A549 (cell line): ENCODE data around the gene PPA2. TPM values are rescaled to one million over a fixed set of nuclear protein-coding genes. Genes with fewer than 3 reads are reported as not detected.

ENCODE experiments used
- ATAC-seq, 2 experiments: fragments of 200-7000 bp in 1 of 2; fragments of >200 bp in 1 of 2; cut with Nextera tagmentation in 1 of 2; cut with Tn5 transposase in 1 of 2; 3 replicates each; pipeline versions ENCODE4 v1.8.0 to v1.9.1; 2018 to 2020; ENCODE audit warnings: mild to moderate bottlenecking in 1 of 2, moderate library complexity in 1 of 2
- CTCF ChIA-PET: fragments of 300-600 bp; sonication (Branson Sonifier 250); formaldehyde crosslinking; extraction: SDS; loops from one replicate; lab custom pipeline; 2021; ENCODE audit warnings: antibody characterized with exemption, inconsistent platforms; lab: Yijun Ruan, JAX
- POLR2A ChIA-PET: fragments of 350-600 bp; formaldehyde crosslinking; extraction: SDS; loops from one replicate; lab custom pipeline; 2021; ENCODE audit warnings: antibody characterized with exemption, inconsistent platforms; lab: Yijun Ruan, JAX
- DNase-seq, 2 experiments: peaks; one replicate each; pipeline versions ENCODE4 v3.0.0 to v3.0.0-alpha.2; 2011 to 2016; ENCODE audit warnings: low read depth in 1 of 2, low spot score in 1 of 2
- FAIRE-seq: peaks from 2 replicates; lab custom pipeline; 2011; peaks lifted over from hg19 to GRCh38; lab: Jason Lieb, UNC
- H3K27ac ChIP-seq, 2 experiments: fragments of >200 bp; sonication (Bioruptor Twin); formaldehyde crosslinking; 3 replicates each; pipeline ENCODE4 v1.5.1; 2016 to 2017
- H3K4me1 ChIP-seq: fragments of >200 bp; sonication (Bioruptor Twin); formaldehyde crosslinking; 3 replicates; pipeline ENCODE4 v1.6.1; 2016
- H3K4me2 ChIP-seq: fragments of >200 bp; sonication (Bioruptor Twin); formaldehyde crosslinking; 3 replicates; pipeline ENCODE4 v1.6.1; 2016
- H3K4me3 ChIP-seq: fragments of >200 bp; sonication (Bioruptor Twin); formaldehyde crosslinking; 3 replicates; pipeline ENCODE4 v1.5.1; 2016
- H3K9me3 ChIP-seq: fragments of >200 bp; sonication (Bioruptor Twin); formaldehyde crosslinking; 3 replicates; pipeline ENCODE4 v1.6.1; 2016
- CHD2 ChIP-seq: fragments of 150-350 bp; IDR thresholded peaks from 2 replicates; pipeline ENCODE4 v1.6.1; 2014; ENCODE audit warnings: low read length; ENCODE audit not compliant: partially characterized antibody
- CHD4 ChIP-seq: fragments of 200-600 bp; sonication (generic); IDR thresholded peaks from 2 replicates; pipeline ENCODE4 v1.6.1; 2016; ENCODE audit warnings: antibody characterized with exemption, mild to moderate bottlenecking, borderline replicate concordance
- EHMT2 ChIP-seq: fragments of 200-600 bp; sonication (generic); IDR thresholded peaks from 2 replicates; pipeline ENCODE4 v1.6.1; 2016; ENCODE audit warnings: antibody characterized with exemption, low read depth, mild to moderate bottlenecking, moderate library complexity
- ESRRA ChIP-seq: fragments of 150-350 bp; IDR thresholded peaks from 2 replicates; pipeline ENCODE4 v1.6.1; 2014; ENCODE audit warnings: mild to moderate bottlenecking, low read length, borderline replicate concordance
- FOXS1 ChIP-seq: fragments of 250-450 bp; sonication (Bioruptor Pico); IDR thresholded peaks from 2 replicates; pipeline ENCODE4 v1.5.0; 2020; ENCODE audit warnings: mild to moderate bottlenecking, moderate library complexity
- HDAC2 ChIP-seq: fragments of 200-600 bp; sonication (generic); IDR thresholded peaks from 2 replicates; pipeline ENCODE4 v1.6.1; 2016
- HOXA7 ChIP-seq: fragments of 250-450 bp; sonication (Bioruptor Pico); IDR thresholded peaks from 2 replicates; pipeline ENCODE4 v1.5.0; 2020; ENCODE audit warnings: mild to moderate bottlenecking, moderate library complexity
- HOXB13 ChIP-seq: fragments of 250-450 bp; sonication (Bioruptor Pico); IDR thresholded peaks from 2 replicates; pipeline ENCODE4 v1.5.0; 2020; ENCODE audit warnings: low read depth, mild to moderate bottlenecking, moderate library complexity
- JUN ChIP-seq, 2 experiments: fragments of >200 bp; sonication (Bioruptor Twin); formaldehyde crosslinking; IDR thresholded peaks; 2 replicates in 1 of 2; 3 replicates in 1 of 2; pipeline ENCODE4 v1.6.1; 2016 to 2017
- JUNB ChIP-seq: fragments of >200 bp; sonication (Bioruptor Twin); formaldehyde crosslinking; IDR thresholded peaks from 2 replicates; pipeline ENCODE4 v1.6.1; 2016
- RARB ChIP-seq: fragments of 250-450 bp; sonication (Bioruptor Pico); IDR thresholded peaks from 2 replicates; pipeline ENCODE4 v1.8.0; 2021; ENCODE audit warnings: mild to moderate bottlenecking, moderate library complexity
- TFCP2L1 ChIP-seq: fragments of 250-450 bp; sonication (Bioruptor Pico); IDR thresholded peaks from 2 replicates; pipeline ENCODE4 v1.5.0; 2021; ENCODE audit warnings: mild to moderate bottlenecking
- WGBS: methylation state at CpG from one replicate; pipeline ENCODE4 v1.1.6; 2017; ENCODE audit errors: missing lambda C conversion rate; 5-methylcytosine and 5-hydroxymethylcytosine counted together
- polyA plus RNA-seq, 4 experiments: library from polyadenylated mRNA; depleted of rRNA in 3 of 4; stranded (reverse); fragments of >200 nt; fragmentation: RNase III in 1 of 4; extraction: RNeasy Plus Mini Kit Qiagen cat#74134 plus additional on column Dnase treatment in 1 of 4; gene quantifications; 2 replicates in 3 of 4; 3 replicates in 1 of 4; pipeline ENCODE4 v1.2.3, GENCODE V29; 2011 to 2017
- TF ChIP-seq, protein P1 (sequence below): fragments of >200 bp; sonication (Bioruptor Twin); formaldehyde crosslinking; IDR thresholded peaks from 3 replicates; pipeline ENCODE4 v1.5.1; 2016
- TF ChIP-seq, protein P2 (sequence below): fragments of 200-600 bp; sonication (generic); IDR thresholded peaks from 2 replicates; pipeline ENCODE4 v1.6.1; 2016; ENCODE audit warnings: antibody characterized with exemption, mild to moderate bottlenecking, moderate library complexity
- TF ChIP-seq, protein P3 (sequence below): IDR thresholded peaks from 2 replicates; pipeline ENCODE4 v1.6.1; 2012; ENCODE audit warnings: low read depth, borderline replicate concordance
- TF ChIP-seq, protein P4 (sequence below): fragments of >200 bp; sonication (Bioruptor Twin); formaldehyde crosslinking; IDR thresholded peaks from 3 replicates; pipeline ENCODE4 v1.6.1; 2016
- TF ChIP-seq, protein P5 (sequence below): fragments of 250-450 bp; sonication (Bioruptor Pico); IDR thresholded peaks from 2 replicates; pipeline ENCODE4 v1.5.0; 2020; ENCODE audit warnings: low read depth, mild to moderate bottlenecking, moderate library complexity
- TF ChIP-seq, protein P6 (sequence below): fragments of >200 bp; sonication (Bioruptor Twin); formaldehyde crosslinking; IDR thresholded peaks from 2 replicates; pipeline ENCODE4 v1.6.1; 2016

PPA2 gene
- polyA plus RNA-seq, 2 of the 4 experiments (the other 2 are of a cell fraction), result 89.1 to 140 TPM

DNA sequence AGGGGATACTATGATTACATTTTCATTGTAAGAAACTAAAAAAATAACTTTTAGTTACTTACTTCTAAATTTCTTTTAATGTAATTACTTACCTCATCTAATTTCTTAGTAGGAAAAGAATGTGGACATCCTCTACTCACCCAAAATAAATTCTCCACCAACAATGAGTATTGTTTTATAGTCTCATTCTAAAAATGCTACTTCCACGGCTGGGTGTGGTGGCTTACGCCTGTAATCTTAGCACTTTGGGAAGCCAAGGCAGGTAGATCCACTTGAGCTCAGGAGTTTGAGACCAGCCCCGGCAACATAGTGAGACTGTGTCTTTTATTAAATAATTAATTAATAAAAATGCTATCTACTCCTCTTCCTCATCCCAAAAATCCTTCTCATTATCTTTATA lies 99.8 kb downstream of the PPA2 start (continued):
- TF ChIP-seq, protein P1, sequence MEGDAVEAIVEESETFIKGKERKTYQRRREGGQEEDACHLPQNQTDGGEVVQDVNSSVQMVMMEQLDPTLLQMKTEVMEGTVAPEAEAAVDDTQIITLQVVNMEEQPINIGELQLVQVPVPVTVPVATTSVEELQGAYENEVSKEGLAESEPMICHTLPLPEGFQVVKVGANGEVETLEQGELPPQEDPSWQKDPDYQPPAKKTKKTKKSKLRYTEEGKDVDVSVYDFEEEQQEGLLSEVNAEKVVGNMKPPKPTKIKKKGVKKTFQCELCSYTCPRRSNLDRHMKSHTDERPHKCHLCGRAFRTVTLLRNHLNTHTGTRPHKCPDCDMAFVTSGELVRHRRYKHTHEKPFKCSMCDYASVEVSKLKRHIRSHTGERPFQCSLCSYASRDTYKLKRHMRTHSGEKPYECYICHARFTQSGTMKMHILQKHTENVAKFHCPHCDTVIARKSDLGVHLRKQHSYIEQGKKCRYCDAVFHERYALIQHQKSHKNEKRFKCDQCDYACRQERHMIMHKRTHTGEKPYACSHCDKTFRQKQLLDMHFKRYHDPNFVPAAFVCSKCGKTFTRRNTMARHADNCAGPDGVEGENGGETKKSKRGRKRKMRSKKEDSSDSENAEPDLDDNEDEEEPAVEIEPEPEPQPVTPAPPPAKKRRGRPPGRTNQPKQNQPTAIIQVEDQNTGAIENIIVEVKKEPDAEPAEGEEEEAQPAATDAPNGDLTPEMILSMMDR, result no peak
- TF ChIP-seq, all 56 proteins: peak for 0

DNA sequence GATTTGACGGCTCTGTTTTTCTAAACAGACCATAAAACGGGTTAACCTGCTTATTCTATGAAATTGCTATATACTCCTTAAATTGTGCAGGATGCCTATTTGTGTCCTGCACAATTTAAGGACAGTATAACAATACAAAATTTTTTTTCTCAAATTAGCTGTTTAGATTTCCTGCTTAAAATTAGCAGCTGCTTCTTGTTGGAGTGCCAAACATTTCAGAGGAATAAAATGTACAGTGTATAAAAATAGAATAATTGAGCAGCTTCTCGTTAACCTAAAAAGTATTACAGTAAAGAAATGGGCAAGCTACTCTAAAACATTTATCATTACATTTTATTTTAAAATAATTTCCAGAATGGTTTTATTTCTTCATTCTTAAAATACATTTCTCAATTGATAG lies 100.5 kb downstream of the PPA2 start:
- Histone ChIP-seq H3K4me3 (no peak overlapping the region), H3K4me1 (no peaks in the 10 kb centered on the region), H3K4me2 (no peak overlapping the region), H3K9me3 (no peaks in the 10 kb centered on the region), H3K27ac (no peak overlapping the region)
- ChIA-PET POLR2A (no interaction called here), CTCF (no interaction called here)
- no peak for DNase-seq
- no peak for ATAC-seq
- no peak for FAIRE-seq
- 90% methylated on average over 3 of the region's 3 CpGs for WGBS
- TF ChIP-seq HOXA7 (CRISPR knock-in tag), result no peak

DNA sequence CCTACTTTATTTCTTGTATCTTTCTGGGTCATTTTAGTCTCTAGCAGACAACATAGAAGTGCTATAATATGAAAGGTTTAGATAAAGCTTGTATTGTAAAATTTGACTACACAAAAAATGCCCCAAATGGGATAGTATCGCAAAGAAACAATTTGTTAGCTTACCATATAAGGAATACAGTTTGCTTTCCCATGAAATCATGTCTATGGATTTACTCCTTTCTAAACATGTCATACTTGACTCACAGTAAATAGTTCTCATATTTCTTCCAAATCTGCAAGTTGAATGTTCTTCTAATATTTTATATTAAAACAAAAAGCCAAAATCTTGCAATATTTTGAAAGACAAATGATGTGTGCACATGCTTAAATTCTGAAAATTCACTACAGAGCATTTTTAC lies 103.9 kb downstream of the PPA2 start:
- no peak for DNase-seq
- H3K27ac ChIP-seq, result no peak overlapping the region
- H3K9me3 ChIP-seq, result no peaks in the 10 kb centered on the region
- 91% methylated on average over 1 of the region's 1 CpG for WGBS
- H3K4me2 ChIP-seq, result no peak overlapping the region
- no peaks in the 10 kb centered on the region for H3K4me1 ChIP-seq
- POLR2A ChIA-PET, result no interaction called here
- TF ChIP-seq JUN (IDR thresholded peaks at IDR 0.05) (no peak), CHD4 (no peak), EHMT2 (no peak)
- TF ChIP-seq, protein P2, sequence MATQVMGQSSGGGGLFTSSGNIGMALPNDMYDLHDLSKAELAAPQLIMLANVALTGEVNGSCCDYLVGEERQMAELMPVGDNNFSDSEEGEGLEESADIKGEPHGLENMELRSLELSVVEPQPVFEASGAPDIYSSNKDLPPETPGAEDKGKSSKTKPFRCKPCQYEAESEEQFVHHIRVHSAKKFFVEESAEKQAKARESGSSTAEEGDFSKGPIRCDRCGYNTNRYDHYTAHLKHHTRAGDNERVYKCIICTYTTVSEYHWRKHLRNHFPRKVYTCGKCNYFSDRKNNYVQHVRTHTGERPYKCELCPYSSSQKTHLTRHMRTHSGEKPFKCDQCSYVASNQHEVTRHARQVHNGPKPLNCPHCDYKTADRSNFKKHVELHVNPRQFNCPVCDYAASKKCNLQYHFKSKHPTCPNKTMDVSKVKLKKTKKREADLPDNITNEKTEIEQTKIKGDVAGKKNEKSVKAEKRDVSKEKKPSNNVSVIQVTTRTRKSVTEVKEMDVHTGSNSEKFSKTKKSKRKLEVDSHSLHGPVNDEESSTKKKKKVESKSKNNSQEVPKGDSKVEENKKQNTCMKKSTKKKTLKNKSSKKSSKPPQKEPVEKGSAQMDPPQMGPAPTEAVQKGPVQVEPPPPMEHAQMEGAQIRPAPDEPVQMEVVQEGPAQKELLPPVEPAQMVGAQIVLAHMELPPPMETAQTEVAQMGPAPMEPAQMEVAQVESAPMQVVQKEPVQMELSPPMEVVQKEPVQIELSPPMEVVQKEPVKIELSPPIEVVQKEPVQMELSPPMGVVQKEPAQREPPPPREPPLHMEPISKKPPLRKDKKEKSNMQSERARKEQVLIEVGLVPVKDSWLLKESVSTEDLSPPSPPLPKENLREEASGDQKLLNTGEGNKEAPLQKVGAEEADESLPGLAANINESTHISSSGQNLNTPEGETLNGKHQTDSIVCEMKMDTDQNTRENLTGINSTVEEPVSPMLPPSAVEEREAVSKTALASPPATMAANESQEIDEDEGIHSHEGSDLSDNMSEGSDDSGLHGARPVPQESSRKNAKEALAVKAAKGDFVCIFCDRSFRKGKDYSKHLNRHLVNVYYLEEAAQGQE, result no peak
- TF ChIP-seq, protein P3, sequence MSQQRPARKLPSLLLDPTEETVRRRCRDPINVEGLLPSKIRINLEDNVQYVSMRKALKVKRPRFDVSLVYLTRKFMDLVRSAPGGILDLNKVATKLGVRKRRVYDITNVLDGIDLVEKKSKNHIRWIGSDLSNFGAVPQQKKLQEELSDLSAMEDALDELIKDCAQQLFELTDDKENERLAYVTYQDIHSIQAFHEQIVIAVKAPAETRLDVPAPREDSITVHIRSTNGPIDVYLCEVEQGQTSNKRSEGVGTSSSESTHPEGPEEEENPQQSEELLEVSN, result no peak
- TF ChIP-seq, protein P4, sequence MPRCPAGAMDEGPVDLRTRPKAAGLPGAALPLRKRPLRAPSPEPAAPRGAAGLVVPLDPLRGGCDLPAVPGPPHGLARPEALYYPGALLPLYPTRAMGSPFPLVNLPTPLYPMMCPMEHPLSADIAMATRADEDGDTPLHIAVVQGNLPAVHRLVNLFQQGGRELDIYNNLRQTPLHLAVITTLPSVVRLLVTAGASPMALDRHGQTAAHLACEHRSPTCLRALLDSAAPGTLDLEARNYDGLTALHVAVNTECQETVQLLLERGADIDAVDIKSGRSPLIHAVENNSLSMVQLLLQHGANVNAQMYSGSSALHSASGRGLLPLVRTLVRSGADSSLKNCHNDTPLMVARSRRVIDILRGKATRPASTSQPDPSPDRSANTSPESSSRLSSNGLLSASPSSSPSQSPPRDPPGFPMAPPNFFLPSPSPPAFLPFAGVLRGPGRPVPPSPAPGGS, result no peak
- ATAC-seq, result no peak
- no peak for FAIRE-seq
- H3K4me3 ChIP-seq, result no peak overlapping the region
- CTCF ChIA-PET, result no interaction called here

DNA sequence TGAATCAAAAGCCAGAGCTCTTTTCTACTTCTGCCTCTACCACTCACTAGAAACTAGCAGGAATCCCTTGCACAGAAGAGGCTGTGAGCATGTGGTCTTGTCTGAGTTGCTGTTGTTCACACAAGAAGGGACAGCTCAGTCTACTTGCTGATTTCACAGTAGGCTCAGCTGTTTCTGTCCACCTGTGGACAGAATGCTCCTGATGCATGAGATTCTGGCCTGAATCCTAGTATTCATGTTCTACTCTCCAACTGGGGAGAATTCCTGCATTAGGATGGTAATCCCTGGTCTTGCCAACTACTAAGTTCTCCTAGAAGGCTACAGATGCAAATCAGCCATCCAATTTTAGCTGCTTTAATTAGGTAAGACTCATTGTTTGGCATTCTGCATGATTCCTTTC lies 112.8 kb downstream of the PPA2 start:
- FAIRE-seq (no peak), ATAC-seq (no peak), DNase-seq (no peak)
- Histone ChIP-seq H3K27ac (no peak overlapping the region), H3K4me2 (no peak overlapping the region), H3K4me1 (no peaks in the 10 kb centered on the region), H3K4me3 (no peak overlapping the region), H3K9me3 (no peaks in the 10 kb centered on the region; the same call in 2 of the 3 replicates)
- POLR2A ChIA-PET, result no interaction called here
- CTCF ChIA-PET, result no interaction called here
- TF ChIP-seq RARB (CRISPR knock-in tag) (no peak), ESRRA (no peak), JUNB (no peak), HOXA7 (CRISPR knock-in tag) (no peak), CHD2 (no peak), TFCP2L1 (CRISPR knock-in tag) (no peak), HOXB13 (CRISPR knock-in tag) (no peak), HDAC2 (no peak), FOXS1 (CRISPR knock-in tag) (no peak)
- TF ChIP-seq, protein P5, sequence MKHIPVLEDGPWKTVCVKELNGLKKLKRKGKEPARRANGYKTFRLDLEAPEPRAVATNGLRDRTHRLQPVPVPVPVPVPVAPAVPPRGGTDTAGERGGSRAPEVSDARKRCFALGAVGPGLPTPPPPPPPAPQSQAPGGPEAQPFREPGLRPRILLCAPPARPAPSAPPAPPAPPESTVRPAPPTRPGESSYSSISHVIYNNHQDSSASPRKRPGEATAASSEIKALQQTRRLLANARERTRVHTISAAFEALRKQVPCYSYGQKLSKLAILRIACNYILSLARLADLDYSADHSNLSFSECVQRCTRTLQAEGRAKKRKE (CRISPR knock-in tag), result no peak
- TF ChIP-seq, protein P2, result no peak
- TF ChIP-seq, protein P6, sequence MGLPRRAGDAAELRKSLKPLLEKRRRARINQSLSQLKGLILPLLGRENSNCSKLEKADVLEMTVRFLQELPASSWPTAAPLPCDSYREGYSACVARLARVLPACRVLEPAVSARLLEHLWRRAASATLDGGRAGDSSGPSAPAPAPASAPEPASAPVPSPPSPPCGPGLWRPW, result no peak
